Activated CD8-positive, alpha-beta memory T cell treated with anti-CD3 and anti-CD28 coated beads for 1 hour (primary cell): ENCODE measurements around the gene CDK15.

Source experiments
- DNase-seq, 2 donors: peaks; one replicate each; pipeline ENCODE4 v3.0.0-alpha.2; 2020; ENCODE audit warnings: low read depth in 1 of 2; ENCODE audit errors: extremely low read depth in 1 of 2

The CDK15 gene

GRCh38 chr2:201906777-201907562 lies 100.6 kb downstream of the CDK15 start:
- DNase-seq = no peak

- DNase-seq = no peak
These were observed 101.2 kb downstream of the CDK15 start for GRCh38 chr2:201907563-201907881.

- DNase-seq = no peak
These were observed 102.6 kb downstream of the CDK15 start for GRCh38 chr2:201908901-201909300.

- no peak for DNase-seq
These were observed 103.0 kb downstream of the CDK15 start for GRCh38 chr2:201909348-201909747.

GRCh38 chr2:201909961-201910361 lies 103.6 kb downstream of the CDK15 start:
- no peak for DNase-seq

GRCh38 chr2:201911372-201911771 lies 105.0 kb downstream of the CDK15 start:
- DNase-seq = no peak

- DNase-seq = no peak
These were observed 106.9 kb downstream of the CDK15 start for GRCh38 chr2:201913201-201913600.

- DNase-seq = no peak
These were observed 109.1 kb downstream of the CDK15 start for GRCh38 chr2:201915446-201915845.

- no peak for DNase-seq
These were observed 110.2 kb downstream of the CDK15 start for GRCh38 chr2:201916565-201916964.

- no peak for DNase-seq
These were observed 112.4 kb downstream of the CDK15 start for GRCh38 chr2:201918616-201919307.

GRCh38 chr2:201919308-201919634 lies 112.9 kb downstream of the CDK15 start:
- no peak for DNase-seq

- DNase-seq = no peak
These were observed 117.3 kb downstream of the CDK15 start for GRCh38 chr2:201923436-201924328.

- no peak for DNase-seq
These were observed 118.1 kb downstream of the CDK15 start for GRCh38 chr2:201924453-201924852.

- no peak for DNase-seq
These were observed 118.7 kb downstream of the CDK15 start for GRCh38 chr2:201925056-201925455.

- DNase-seq = no peak
These were observed 119.7 kb downstream of the CDK15 start for GRCh38 chr2:201926067-201926466.

- DNase-seq = no peak
These were observed 122.0 kb downstream of the CDK15 start for GRCh38 chr2:201928363-201928762.

GRCh38 chr2:201929281-201930026 lies 123.1 kb downstream of the CDK15 start:
- no peak for DNase-seq

- no peak for DNase-seq
These were observed 123.7 kb downstream of the CDK15 start for GRCh38 chr2:201930043-201930442.

GRCh38 chr2:201930831-201931230 lies 124.5 kb downstream of the CDK15 start:
- DNase-seq = no peak

GRCh38 chr2:201931475-201931874 lies 125.1 kb downstream of the CDK15 start:
- DNase-seq = no peak

- DNase-seq = no peak
These were observed 125.6 kb downstream of the CDK15 start for GRCh38 chr2:201931951-201932350.
